KBM-7 (cell line): ENCODE results near the gene LHFPL6.
"Not testable (repeated sequence)": the region's sequence is repeated elsewhere in the genome, so short reads cannot be mapped to it uniquely, and the experiment has no call there.

Experiments
- DNase-seq: peaks from one replicate; pipeline ENCODE4 v3.0.0-alpha.2; 2015
- in situ Hi-C: fragments of 300-500 bp; cut with MboI; formaldehyde crosslinking; loops from 2 replicates; pipeline ENCODE4 v1.14.3; 2020; ENCODE audit warnings: low sequenced_read_pairs, low pct_unique_long_range_greater_than_20kb, mixed read lengths

Gene LHFPL6

DNA sequence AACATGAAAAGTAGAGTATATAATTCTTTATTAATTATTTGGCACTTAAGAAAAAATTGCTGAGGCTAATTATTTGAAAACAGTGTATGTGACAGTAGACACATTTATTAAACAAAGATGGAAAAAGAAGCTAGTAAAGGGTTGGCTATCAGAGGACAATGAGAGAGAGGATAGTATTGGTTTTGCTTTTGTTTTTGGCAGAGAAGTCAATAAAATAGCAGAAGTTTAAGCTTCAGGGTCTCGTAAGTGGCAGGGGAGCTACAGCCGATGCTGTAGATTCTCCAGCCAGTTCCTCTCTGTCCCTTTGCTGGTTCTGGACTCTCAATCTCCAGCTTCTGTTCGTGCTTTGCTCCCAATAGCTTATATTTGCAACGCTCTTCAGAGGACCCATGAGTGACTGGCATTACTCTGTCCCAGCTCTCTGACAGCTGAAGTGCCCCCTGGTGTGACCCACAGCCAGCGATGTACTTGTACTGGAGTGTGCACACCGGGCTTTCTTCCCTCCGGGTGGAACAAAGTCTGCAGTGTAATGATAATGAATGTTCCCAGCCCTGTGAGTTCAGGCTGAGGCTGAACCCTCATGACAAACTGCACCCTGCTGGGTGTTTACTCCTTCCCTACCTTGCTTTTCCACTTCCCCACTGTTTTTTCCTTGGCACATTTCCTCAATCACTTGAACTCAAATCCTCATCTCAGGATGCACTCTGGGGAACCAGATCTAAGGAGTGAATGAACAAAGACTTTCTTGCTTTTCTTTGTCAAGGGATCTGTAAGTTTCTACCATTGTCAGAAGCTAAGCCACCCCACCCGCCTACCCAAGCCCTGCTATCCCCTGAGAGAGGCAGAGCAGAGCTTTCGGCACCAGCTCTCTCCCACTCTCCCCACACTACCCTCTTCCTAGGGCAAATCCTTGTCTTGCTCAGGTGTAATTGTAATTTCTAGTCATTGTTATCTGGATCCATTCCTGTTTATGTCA, 254.8 kb downstream of the LHFPL6 start:
- DNase-seq: no peak
- in situ Hi-C loops: no loop called here

DNA sequence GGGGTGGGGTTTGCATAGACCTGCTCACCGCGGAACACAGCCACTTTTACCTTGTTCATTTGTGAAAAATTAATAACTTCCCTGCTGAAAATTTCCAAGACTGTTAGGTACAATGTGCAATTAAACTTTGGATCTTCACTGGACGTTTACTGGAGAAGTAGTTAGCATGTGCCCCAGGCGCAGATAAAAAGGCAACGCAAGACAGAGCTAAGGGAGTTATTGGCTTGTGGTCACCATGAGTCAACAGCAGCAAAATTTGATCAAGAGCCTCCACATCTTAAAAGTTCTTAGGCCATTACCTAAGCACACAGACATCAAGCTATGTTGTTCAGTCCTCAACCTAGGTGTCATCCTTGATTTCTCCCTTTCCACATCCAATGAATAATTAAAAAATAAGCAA, 257.0 kb downstream of the LHFPL6 start:
- no peak for DNase-seq
- in situ Hi-C loops: no loop called here

- no peak for DNase-seq
- in situ Hi-C loops: no loop called here
Measured at GRCh38 chr13:39341251-39341650, 261.7 kb downstream of the LHFPL6 start.

DNA sequence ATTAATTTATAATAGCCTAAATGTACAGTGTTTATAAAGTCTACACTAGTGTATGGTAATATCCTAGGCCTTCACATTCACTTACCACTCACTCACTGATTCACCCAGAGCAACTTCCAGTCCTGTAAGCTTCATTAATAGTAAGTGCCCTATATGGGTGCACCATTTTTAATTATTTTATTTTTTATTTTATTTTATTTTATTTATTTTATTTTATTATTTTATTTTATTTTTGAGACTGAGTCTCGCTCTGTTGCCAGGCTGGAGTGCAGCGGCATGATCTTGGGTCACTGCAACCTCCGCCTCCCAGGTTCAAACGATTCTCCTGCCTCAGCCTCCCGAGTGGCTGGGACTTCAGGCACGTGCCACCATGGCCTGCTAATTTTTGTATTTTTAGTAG, 264.9 kb downstream of the LHFPL6 start:
- in situ Hi-C loops, DNase-seq: not testable (repeated sequence)

GRCh38 chr13:39336937-39337336, 266.1 kb downstream of the LHFPL6 start:
- in situ Hi-C loops: no loop called here
- DNase-seq: no peak

- DNase-seq: no peak
- in situ Hi-C loops: no loop called here
Measured at GRCh38 chr13:39336207-39336606, 266.8 kb downstream of the LHFPL6 start.

- DNase-seq: no peak
- in situ Hi-C loops: no loop called here
Measured at GRCh38 chr13:39335721-39336120, 267.3 kb downstream of the LHFPL6 start.

DNA sequence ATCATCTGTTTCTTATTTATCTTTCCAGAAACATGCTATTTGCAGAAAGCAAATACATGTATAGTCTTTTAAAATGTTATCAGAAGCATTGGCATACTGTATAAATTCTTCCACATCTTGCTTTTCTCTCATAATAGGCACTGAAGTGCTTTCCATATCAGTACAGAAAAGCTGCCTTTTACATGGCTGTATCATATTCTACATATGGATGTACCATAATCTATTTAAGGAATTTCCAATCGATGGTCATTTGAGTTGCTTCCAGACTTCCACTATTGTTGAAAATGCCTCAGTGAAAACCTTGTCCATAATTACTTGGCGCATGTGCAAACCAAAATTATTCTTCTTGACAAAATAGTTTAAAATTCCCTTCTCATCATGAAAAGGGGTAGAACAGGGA, 272.5 kb downstream of the LHFPL6 start:
- in situ Hi-C loops: no loop called here
- no peak for DNase-seq

DNA sequence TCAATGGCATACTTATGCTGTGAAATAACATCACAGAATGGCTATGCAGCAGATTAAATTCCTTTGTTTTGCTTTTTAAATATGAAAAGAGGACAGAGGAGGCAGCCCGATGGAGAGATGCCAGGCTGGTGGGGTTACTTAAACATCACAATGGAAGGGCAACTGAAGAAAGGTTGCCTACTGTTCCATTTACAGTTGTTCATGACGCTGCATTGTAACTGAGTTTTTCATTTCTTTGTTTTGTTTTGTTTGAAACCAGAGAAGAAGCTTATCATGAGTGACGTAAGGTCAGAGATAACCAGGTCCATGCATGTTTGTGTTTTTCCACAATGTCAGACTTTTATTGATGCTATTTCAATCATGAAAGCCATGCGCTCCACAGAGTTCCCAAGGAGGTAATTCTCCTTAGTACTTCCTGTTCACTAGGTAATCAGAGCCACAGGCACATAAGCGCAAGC, 273.8 kb downstream of the LHFPL6 start:
- no peak for DNase-seq
- in situ Hi-C loops: no loop called here

DNA sequence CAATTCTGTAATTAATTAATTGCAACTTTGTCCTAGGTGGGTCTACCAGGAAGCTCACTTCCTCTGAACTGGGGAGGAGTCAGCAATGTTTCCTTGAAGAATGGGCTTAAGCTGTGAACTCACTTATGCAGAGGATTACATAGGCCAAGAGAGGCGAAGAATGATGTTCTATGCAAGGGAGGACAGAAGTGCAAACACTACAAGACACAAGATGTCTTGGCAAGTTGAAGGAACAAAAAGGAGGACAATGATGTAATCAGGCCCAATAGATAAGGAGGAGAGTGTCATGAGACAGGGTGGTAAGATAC, 275.9 kb downstream of the LHFPL6 start:
- DNase-seq: no peak
- in situ Hi-C loops: no loop called here

DNA sequence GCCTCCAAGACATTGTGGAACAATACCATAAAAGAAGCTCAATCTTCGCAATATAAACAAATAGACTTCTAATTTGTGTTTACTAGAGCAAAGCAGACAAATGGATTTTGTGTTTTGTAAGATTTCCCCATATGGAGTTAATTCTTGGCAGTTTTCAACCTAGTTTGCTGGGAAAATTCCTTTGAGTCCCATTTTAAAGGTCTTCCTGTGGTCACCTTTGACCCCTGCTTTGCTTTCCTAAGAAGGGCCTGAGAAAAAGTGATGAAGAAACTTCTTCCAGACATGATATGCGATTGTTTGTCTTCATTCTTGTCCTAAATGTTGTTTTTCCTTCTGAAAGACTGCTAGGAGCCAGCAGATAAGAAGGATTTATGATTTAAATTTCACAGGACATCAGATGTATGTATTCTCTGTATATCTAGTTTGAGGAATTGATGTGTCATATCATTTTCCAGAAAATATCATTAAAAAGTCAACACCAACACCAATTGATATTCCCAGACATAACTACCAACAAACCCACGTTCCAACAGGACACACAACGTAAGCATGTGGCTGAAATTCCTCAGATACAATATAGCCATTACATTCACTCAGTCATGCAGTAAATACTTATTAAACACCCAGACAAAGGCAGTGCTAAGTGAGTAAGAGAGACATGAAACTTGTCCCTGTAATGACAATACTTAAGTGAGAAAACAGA, 276.4 kb downstream of the LHFPL6 start:
- in situ Hi-C loops: no loop called here
- DNase-seq: no peak

- no peak for DNase-seq
- in situ Hi-C loops: no loop called here
Measured at GRCh38 chr13:39324806-39325311, 278.1 kb downstream of the LHFPL6 start.

GRCh38 chr13:39322836-39323585, 280.0 kb downstream of the LHFPL6 start:
- in situ Hi-C loops: no loop called here
- no peak for DNase-seq

DNA sequence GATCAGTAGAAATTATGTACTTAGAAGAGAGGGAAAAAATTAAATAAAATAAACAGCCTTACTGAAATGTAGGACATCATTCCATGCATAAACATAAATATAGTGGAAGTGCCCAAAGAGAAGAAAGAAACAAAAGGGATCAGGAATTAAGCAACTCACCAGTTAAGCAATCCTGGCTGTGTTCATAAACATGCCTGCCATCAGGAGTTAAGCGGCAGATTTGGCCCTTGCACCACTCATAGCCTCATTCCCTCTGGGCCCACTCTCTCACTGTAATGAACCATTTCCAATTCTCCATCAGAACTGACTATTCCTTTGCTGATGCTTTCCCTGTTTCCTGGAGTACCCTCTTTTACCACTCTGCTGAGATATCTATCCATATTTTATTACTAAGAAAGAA, 281.4 kb downstream of the LHFPL6 start:
- no peak for DNase-seq
- in situ Hi-C loops: no loop called here

GRCh38 chr13:39318161-39318560, 284.8 kb downstream of the LHFPL6 start:
- in situ Hi-C loops: no loop called here
- DNase-seq: no peak

DNA sequence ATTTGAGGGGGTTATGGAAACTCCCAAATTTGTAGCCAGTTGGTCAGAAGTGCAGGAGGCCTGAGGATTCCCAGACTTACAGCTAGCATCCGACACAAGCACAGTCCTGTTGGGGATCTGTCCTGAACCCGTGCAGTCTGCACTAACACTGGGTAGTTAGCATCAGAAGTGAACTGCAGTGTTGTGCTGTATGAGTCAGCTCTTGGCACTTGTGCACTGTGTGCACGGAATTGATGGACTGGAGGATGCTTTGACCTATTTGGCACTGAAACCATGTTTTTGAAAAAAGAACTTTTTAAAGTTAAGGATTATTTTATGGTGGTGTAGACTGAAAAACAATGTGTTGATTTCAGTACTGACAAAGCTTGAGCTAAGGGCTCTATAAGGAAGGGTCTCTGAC, 285.7 kb downstream of the LHFPL6 start:
- in situ Hi-C loops: no loop called here
- no peak for DNase-seq

DNA sequence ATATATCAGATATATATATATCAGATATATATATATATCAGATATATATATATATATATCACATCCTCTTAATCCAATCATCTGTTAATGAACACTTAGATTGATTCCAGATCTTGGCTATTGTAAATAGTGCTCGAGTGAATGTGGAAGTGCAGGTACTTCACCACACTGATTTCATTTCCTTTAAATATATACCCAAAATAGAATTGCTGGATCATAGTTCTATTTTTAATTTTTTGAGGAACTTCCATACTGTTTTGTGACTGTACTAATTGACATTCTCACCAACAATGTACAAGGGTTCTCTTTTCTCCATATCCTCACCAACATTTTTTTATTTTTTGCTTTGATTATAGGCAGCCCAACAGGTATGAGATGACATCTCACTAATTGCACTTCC, 287.2 kb downstream of the LHFPL6 start:
- in situ Hi-C loops: no loop called here
- peak; percentile 8 for DNase-seq

DNA sequence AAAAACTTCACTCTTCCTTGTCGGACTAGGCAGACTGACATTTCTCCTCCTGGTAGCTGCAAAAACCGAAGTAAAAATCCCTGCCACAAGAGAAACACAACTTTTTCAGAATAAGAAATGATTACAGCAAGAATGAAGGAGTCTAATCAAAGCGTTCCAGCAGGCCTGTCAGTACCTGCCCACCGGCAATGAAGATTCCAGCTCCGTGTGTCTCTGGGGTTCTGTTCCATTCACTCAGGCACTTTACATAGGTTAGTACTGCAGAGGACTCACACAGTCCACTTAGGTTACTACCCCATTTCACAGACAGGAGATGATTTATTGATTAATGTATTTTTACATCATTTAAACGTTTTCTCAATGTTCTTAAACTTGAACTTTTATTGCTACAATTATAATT, 289.3 kb downstream of the LHFPL6 start:
- no peak for DNase-seq
- in situ Hi-C loops: no loop called here

GRCh38 chr13:39312596-39312995, 290.4 kb downstream of the LHFPL6 start:
- DNase-seq: no peak
- in situ Hi-C loops: no loop called here

DNA sequence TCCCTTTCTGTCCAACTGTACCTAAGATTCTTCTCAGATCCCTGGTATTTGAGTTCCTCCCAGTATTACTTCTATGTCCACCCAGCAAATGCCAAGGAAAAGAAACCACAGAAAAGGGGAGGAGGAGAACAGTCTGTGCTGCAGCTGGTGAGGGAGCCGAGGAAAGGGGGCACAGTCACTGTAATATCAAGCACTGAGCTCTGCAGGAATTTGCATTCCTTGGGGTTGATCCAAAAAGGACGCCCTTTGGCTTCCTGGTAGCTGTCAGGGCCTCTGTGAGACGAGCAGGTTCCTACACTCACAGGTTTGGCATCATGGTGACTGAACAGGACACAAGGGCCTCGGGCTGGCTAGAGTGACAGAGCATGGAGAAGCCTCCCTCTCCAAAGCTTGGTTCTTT, 291.4 kb downstream of the LHFPL6 start:
- in situ Hi-C loops: no loop called here
- DNase-seq: no peak
